GM12891 (cell line): ENCODE data around the gene VTA1.
"Not testable (repeated sequence)": the region's sequence is repeated elsewhere in the genome, so short reads cannot be mapped to it uniquely, and the experiment has no call there.

Source experiments
- DNase-seq: peaks from one replicate; pipeline ENCODE4 v3.0.0; 2011; ENCODE audit warnings: low spot score; ENCODE audit not compliant: insufficient read length
- FAIRE-seq: peaks from 2 replicates; lab custom pipeline; 2011; peaks lifted over from hg19 to GRCh38; lab: Jason Lieb, UNC
- PAX5 ChIP-seq: IDR thresholded peaks from 2 replicates; pipeline ENCODE4 v1.6.1; 2011; ENCODE audit warnings: low read length, moderate library complexity, mild to moderate bottlenecking; ENCODE audit not compliant: insufficient read depth, severe bottlenecking
- POLR2A ChIP-seq: IDR thresholded peaks from 2 replicates; pipeline ENCODE4 v1.6.1; 2011; ENCODE audit warnings: low read depth, low read length, control low read depth
- POLR2AphosphoS5 ChIP-seq: IDR thresholded peaks from 2 replicates; pipeline ENCODE4 v1.6.1; 2011; ENCODE audit warnings: low read depth, low read length, control low read depth
- POU2F2 ChIP-seq: IDR thresholded peaks from 2 replicates; pipeline ENCODE4 v1.6.1; 2011; ENCODE audit warnings: low read depth, mild to moderate bottlenecking, control low read depth, low read length, moderate library complexity
- SPI1 ChIP-seq: IDR thresholded peaks from 2 replicates; pipeline ENCODE4 v1.6.1; 2011; ENCODE audit warnings: low read depth, low read length, control low read depth
- TAF1 ChIP-seq: IDR thresholded peaks from 2 replicates; pipeline ENCODE4 v1.6.1; 2011; ENCODE audit warnings: low read depth, low read length, control low read depth

VTA1 gene

GRCh38 chr6:142167486-142167885, 20.4 kb downstream of the VTA1 start:
- TF ChIP-seq POLR2AphosphoS5: no peak
- TF ChIP-seq POU2F2: no peak
- TF ChIP-seq POLR2A: no peak
- no peak for TF ChIP-seq SPI1
- TF ChIP-seq PAX5: no peak
- no peak for TF ChIP-seq TAF1
- DNase-seq (no peak), FAIRE-seq (no peak)

GRCh38 chr6:142171351-142171750, 24.3 kb downstream of the VTA1 start:
- FAIRE-seq (no peak), DNase-seq (no peak)
- TF ChIP-seq TAF1: no peak
- TF ChIP-seq POU2F2: no peak
- no peak for TF ChIP-seq SPI1
- no peak for TF ChIP-seq PAX5
- TF ChIP-seq POLR2AphosphoS5: no peak
- TF ChIP-seq POLR2A: no peak

- DNase-seq (no peak), FAIRE-seq (no peak)
- TF ChIP-seq POU2F2 (no peak), POLR2AphosphoS5 (no peak), POLR2A (no peak), PAX5 (no peak), SPI1 (no peak), TAF1 (no peak)
These were observed 25.7 kb downstream of the VTA1 start for GRCh38 chr6:142172758-142173157.

GRCh38 chr6:142173980-142174379, 26.9 kb downstream of the VTA1 start:
- DNase-seq: no peak
- no peak for FAIRE-seq
- TF ChIP-seq POLR2AphosphoS5: no peak
- TF ChIP-seq POLR2A: no peak
- no peak for TF ChIP-seq PAX5
- TF ChIP-seq POU2F2: no peak
- TF ChIP-seq TAF1: no peak
- no peak for TF ChIP-seq SPI1

- DNase-seq (no peak), FAIRE-seq (no peak)
- TF ChIP-seq PAX5 (no peak), POLR2A (no peak), POU2F2 (no peak), TAF1 (no peak), SPI1 (no peak), POLR2AphosphoS5 (no peak)
These were observed 27.6 kb downstream of the VTA1 start for GRCh38 chr6:142174703-142175102.

- FAIRE-seq: no peak
- TF ChIP-seq TAF1 (no peak), POLR2AphosphoS5 (no peak), SPI1 (no peak), POLR2A (no peak), PAX5 (no peak), POU2F2 (no peak)
These were observed 31.1 kb downstream of the VTA1 start for GRCh38 chr6:142178129-142178528.

GRCh38 chr6:142182004-142182403, 34.9 kb downstream of the VTA1 start:
- FAIRE-seq: no peak
- DNase-seq: no peak
- no peak for TF ChIP-seq POU2F2

More at GRCh38 chr6:142178129-142178528, 31.1 kb downstream of the VTA1 start:
- DNase-seq: no peak

GRCh38 chr6:142183351-142183750, 36.3 kb downstream of the VTA1 start:
- no peak for FAIRE-seq
- DNase-seq: no peak
- TF ChIP-seq POU2F2 (no peak), SPI1 (no peak), TAF1 (no peak), POLR2A (no peak), POLR2AphosphoS5 (no peak), PAX5 (no peak)

- no peak for FAIRE-seq
These were observed 37.2 kb downstream of the VTA1 start for GRCh38 chr6:142184307-142184706.

GRCh38 chr6:142185641-142186040, 38.6 kb downstream of the VTA1 start:
- no peak for DNase-seq
- TF ChIP-seq POLR2A (no peak), PAX5 (no peak)
- no peak for FAIRE-seq

More at GRCh38 chr6:142184307-142184706, 37.2 kb downstream of the VTA1 start:
- TF ChIP-seq SPI1 (no peak), POU2F2 (no peak), POLR2A (no peak), POLR2AphosphoS5 (no peak), PAX5 (no peak), TAF1 (no peak)
- no peak for DNase-seq

- TF ChIP-seq SPI1 (no peak), TAF1 (no peak), PAX5 (no peak), POU2F2 (no peak), POLR2AphosphoS5 (no peak), POLR2A (no peak)
- FAIRE-seq: no peak
- no peak for DNase-seq
These were observed 40.1 kb downstream of the VTA1 start for GRCh38 chr6:142187209-142187608.

GRCh38 chr6:142188341-142188740, 41.3 kb downstream of the VTA1 start:
- not testable (repeated sequence) for DNase-seq, FAIRE-seq
